GM12878 (cell line): Measurements from ENCODE around the gene KIF25. TPM values are rescaled to one million over a fixed set of nuclear protein-coding genes. Genes with fewer than 3 reads are reported as not detected.

Source experiments
- ATAC-seq: fragments of 200-7000 bp; cut with Tn5 transposase; 3 replicates; pipeline ENCODE4 v1.9.1; 2020; ENCODE audit warnings: mild to moderate bottlenecking, moderate library complexity
- BruUV-seq: library from RNA; stranded (reverse); fragments of 400-500 nt; replicated peaks from 2 replicates; lab custom pipeline; 2021; lab: Mats Ljungman, UMichigan
- CTCF ChIA-PET: fragments of 300-600 bp; sonication (Branson Sonifier 250); formaldehyde crosslinking; extraction: SDS; loops from one replicate; lab custom pipeline; 2021; ENCODE audit warnings: inconsistent platforms; lab: Yijun Ruan, JAX
- POLR2A ChIA-PET: fragments of 350-600 bp; formaldehyde crosslinking; extraction: SDS; loops from one replicate; lab custom pipeline; 2021; ENCODE audit warnings: inconsistent platforms; lab: Charles Lee
- RAD21 ChIA-PET: fragments of 300-600 bp; sonication (Branson Sonifier 250); formaldehyde crosslinking; loops from one replicate; lab custom pipeline; 2023; ENCODE audit warnings: antibody characterized with exemption; ENCODE audit not compliant: unreplicated experiment; lab: Charles Lee
- SMC1A ChIA-PET: fragments of 300-600 bp; sonication (Branson Sonifier 250); formaldehyde crosslinking; loops from one replicate; lab custom pipeline; 2023; ENCODE audit not compliant: unreplicated experiment, uncharacterized antibody; lab: Charles Lee
- DNase-seq: peaks from one replicate; pipeline ENCODE4 v3.0.0-alpha.2; 2011; ENCODE audit warnings: low read depth, low spot score
- FAIRE-seq: peaks from 3 replicates; lab custom pipeline; 2011; peaks lifted over from hg19 to GRCh38; lab: Jason Lieb, UNC
- H2AFZ ChIP-seq: 2 replicates; pipeline ENCODE4 v1.6.0; 2011; ENCODE audit warnings: low read depth, low read length, control low read depth; ENCODE audit not compliant: control insufficient read depth
- H3K27ac ChIP-seq: 2 replicates; pipeline ENCODE4 v1.5.1; 2011; ENCODE audit warnings: control low read depth; ENCODE audit not compliant: control insufficient read depth, insufficient read depth
- H3K27me3 ChIP-seq, 2 experiments: replicated peaks in 1 of 2; 2 replicates each; pipeline versions ENCODE4 v1.6.0 to v1.6.1; 2011; ENCODE audit warnings: low read length in 1 of 2; ENCODE audit not compliant: control insufficient read depth in 2 of 2, insufficient read depth in 2 of 2
- H3K36me3 ChIP-seq, 2 experiments: 2 replicates each; pipeline ENCODE4 v1.5.1; 2011; ENCODE audit warnings: low read length in 1 of 2; ENCODE audit not compliant: control insufficient read depth in 2 of 2, insufficient read depth in 2 of 2
- H3K4me1 ChIP-seq: 2 replicates; pipeline ENCODE4 v1.6.1; 2011; ENCODE audit warnings: mild to moderate bottlenecking, low read length, moderate library complexity, mixed read lengths; ENCODE audit not compliant: control insufficient read depth, insufficient read depth
- H3K4me2 ChIP-seq: 2 replicates; pipeline ENCODE4 v1.6.0; 2011; ENCODE audit warnings: control low read depth; ENCODE audit not compliant: control insufficient read depth, insufficient read depth
- H3K4me3 ChIP-seq: fragments of 200-600 bp; sonication (generic); 2 replicates; pipeline ENCODE4 v1.5.1; 2016
- H3K79me2 ChIP-seq: 2 replicates; pipeline ENCODE4 v1.6.0; 2011; ENCODE audit warnings: low read length; ENCODE audit not compliant: control insufficient read depth, insufficient read depth
- H3K9ac ChIP-seq: 2 replicates; pipeline ENCODE4 v1.8.0; 2011; ENCODE audit warnings: low read length, control low read depth, mixed read lengths; ENCODE audit not compliant: control insufficient read depth, insufficient read depth
- H3K9me3 ChIP-seq: replicated peaks from 3 replicates; pipeline ENCODE4 v1.5.1; 2011; ENCODE audit warnings: mild to moderate bottlenecking, low read length; ENCODE audit not compliant: control insufficient read depth, insufficient read depth
- H4K20me1 ChIP-seq: 2 replicates; pipeline ENCODE4 v1.6.0; 2011; ENCODE audit not compliant: control insufficient read depth, insufficient read depth
- BHLHE40 ChIP-seq, 2 experiments: fragments of 450-650 bp in 1 of 2; IDR thresholded peaks; 2 replicates each; pipeline ENCODE4 v1.6.1; 2011 to 2017; ENCODE audit warnings: low read depth in 2 of 2, borderline replicate concordance in 1 of 2, improper control_type of control experiment in 1 of 2, low read length in 1 of 2, mild to moderate bottlenecking in 1 of 2
- IRF4 ChIP-seq: IDR thresholded peaks from 2 replicates; pipeline ENCODE4 v1.6.1; 2011; ENCODE audit warnings: low read depth, low read length
- NR2C2 ChIP-seq: IDR thresholded peaks from 2 replicates; pipeline ENCODE4 v1.6.1; 2011; ENCODE audit warnings: borderline replicate concordance, low read depth; ENCODE audit not compliant: control insufficient read depth, insufficient read length
- NR2F1 ChIP-seq: fragments of 450-650 bp; conservative IDR thresholded peaks from 2 replicates; pipeline ENCODE4 v1.6.1; 2017; ENCODE audit warnings: mild to moderate bottlenecking
- RAD21 ChIP-seq: IDR thresholded peaks from 2 replicates; pipeline ENCODE4 v1.6.1; 2011; ENCODE audit warnings: mild to moderate bottlenecking, low read depth, low read length, moderate library complexity; ENCODE audit not compliant: insufficient read depth
- RFX5 ChIP-seq: IDR thresholded peaks from 2 replicates; pipeline ENCODE4 v1.6.1; 2011; ENCODE audit warnings: low read depth, low read length, improper control_type of control experiment
- SREBF2 ChIP-seq: IDR thresholded peaks from 2 replicates; pipeline ENCODE4 v1.6.1; 2012; ENCODE audit warnings: mild to moderate bottlenecking, low read length
- ZBTB40 ChIP-seq: fragments of 450-650 bp; IDR thresholded peaks from 2 replicates; pipeline ENCODE4 v1.6.1; 2016; ENCODE audit warnings: mild to moderate bottlenecking, moderate library complexity, borderline replicate concordance
- WGBS: methylation state at CpG from one replicate; pipeline ENCODE4 v1.1.6; 2016; ENCODE audit warnings: low lambda C conversion rate; ENCODE audit not compliant: insufficient replicate concordance, insufficient coverage; ENCODE audit errors: missing lambda C conversion rate; 5-methylcytosine and 5-hydroxymethylcytosine counted together
- in situ Hi-C: fragments of 300-500 bp; cut with MboI; formaldehyde crosslinking; loops from 9 replicates; pipeline ENCODE4 v1.14.3; 2018; ENCODE audit warnings: mixed read lengths
- intact Hi-C: fragments of 100-400 bp; cut with micrococcal nuclease; formaldehyde crosslinking; loops from one replicate; pipeline ENCODE4 v1.14.2; 2022; ENCODE audit not compliant: unreplicated experiment
- polyA plus RNA-seq, 11 experiments: library from polyadenylated mRNA; depleted of rRNA in 4 of 11; unstranded in 6 of 11; stranded (reverse) in 5 of 11; fragments of >200 nt; fragmentation: Nextera tagmentation in 4 of 11; fragmentation: Illumina TruSeq in 1 of 11; extraction: Ambion mirVana in 4 of 11; extraction: Trizol in 1 of 11; gene quantifications; 1 replicate in 1 of 11; 2 replicates in 10 of 11; pipeline versions ENCODE4 v1.2.1 to v1.2.3, GENCODE V29; 2011 to 2016; ENCODE audit warnings: inconsistent platforms in 2 of 11, missing spikeins in 2 of 11, low read depth in 1 of 11
- total RNA-seq, 4 experiments: library from RNA; depleted of rRNA in 3 of 4; stranded (reverse); fragments of >200 nt in 3 of 4; fragmentation: Illumina TruSeq in 1 of 4; extraction: Trizol in 1 of 4; gene quantifications; 2 replicates each; pipeline versions ENCODE4 v1.2.1 to v1.2.3, GENCODE V29; 2013 to 2021

Gene KIF25
- total and polyA plus RNA-seq, 10 of the 15 experiments (the other 5 are each of a cell fraction or from before 2014, with no cell fraction given), result not detected

GRCh38 chr6:167985911-167986595, 11.4 kb upstream of the KIF25 start:
- no peaks in the 10 kb centered on the region; the same call in 2 of the 3 replicates for H3K9me3 ChIP-seq
- in situ Hi-C loops (no loop called here), intact Hi-C loops (no loop called here)
- no peak overlapping the region for H3K4me3 ChIP-seq
- no peaks in the 10 kb centered on the region for H3K27me3 ChIP-seq
- ChIA-PET CTCF (no interaction called here), POLR2A (no interaction called here), RAD21 (no interaction called here), SMC1A (no interaction called here)
- H2AFZ ChIP-seq, result no peak overlapping the region
- no peak overlapping the region for H3K27ac ChIP-seq
- no peaks in the 10 kb centered on the region for H3K36me3 ChIP-seq
- H3K9ac ChIP-seq, result no peak overlapping the region
- H3K4me1 ChIP-seq, result no peaks in the 10 kb centered on the region
- no peak for ATAC-seq
- DNase-seq, result no peak
- no peak overlapping the region for H3K4me2 ChIP-seq
- no peak for TF ChIP-seq NR2C2
- FAIRE-seq, result no peak
- H4K20me1 ChIP-seq, result no peaks in the 10 kb centered on the region
- no peaks in the 10 kb centered on the region for H3K79me2 ChIP-seq
- 71% methylated on average over 38 of the region's 39 CpGs for WGBS
- no TSS peak for BruUV-seq

GRCh38 chr6:167987396-167988153, 9.9 kb upstream of the KIF25 start:
- Histone ChIP-seq H3K4me3 (no peak overlapping the region), H3K27ac (no peak overlapping the region), H3K4me2 (no peak overlapping the region), H3K79me2 (no peaks in the 10 kb centered on the region), H3K9me3 (no peaks in the 10 kb centered on the region; the same call in 2 of the 3 replicates), H4K20me1 (no peaks in the 10 kb centered on the region), H3K36me3 (no peaks in the 10 kb centered on the region), H3K27me3 (no peaks in the 10 kb centered on the region), H2AFZ (no peak overlapping the region), H3K9ac (no peak overlapping the region), H3K4me1 (no peaks in the 10 kb centered on the region)
- WGBS, result 61% methylated on average over 35 of the region's 35 CpGs
- no TSS peak for BruUV-seq
- no peak for FAIRE-seq
- no peak for DNase-seq
- ChIA-PET RAD21 (no interaction called here), POLR2A (no interaction called here), CTCF (no interaction called here), SMC1A (no interaction called here)
- intact Hi-C loops, result no loop called here
- ATAC-seq, result no peak
- in situ Hi-C loops, result no loop called here
- TF ChIP-seq IRF4, result no peak
- no peak for TF ChIP-seq NR2F1
- no peak for TF ChIP-seq ZBTB40
- TF ChIP-seq BHLHE40 (IDR thresholded peaks at IDR 0.05; ENCODE audit: borderline replicate concordance in 1 of 2, low read depth in 2 of 2, low read length in 1 of 2), result no peak
- TF ChIP-seq RFX5, result no peak
- no peak for TF ChIP-seq SREBF2
- no peak for TF ChIP-seq RAD21
